GM12864 (cell line): ENCODE data around the gene NEU4.
"Not testable (repeated sequence)": the region's sequence is repeated elsewhere in the genome, so short reads cannot be mapped to it uniquely, and the experiment has no call there.

ENCODE experiments used
- DNase-seq: peaks from one replicate; pipeline ENCODE4 v3.0.0-alpha.2; 2011; ENCODE audit warnings: low read depth
- H3K4me3 ChIP-seq: 2 replicates; pipeline ENCODE4 v1.5.1; 2011; ENCODE audit warnings: mild to moderate bottlenecking, low read depth, low read length, control low read depth
- TF ChIP-seq, protein P1 (sequence below): IDR thresholded peaks from 2 replicates; pipeline ENCODE4 v1.5.1; 2011; ENCODE audit warnings: low read depth, mild to moderate bottlenecking, moderate library complexity, low read length, control low read depth, inconsistent platforms; ENCODE audit errors: missing control alignments

Gene NEU4, protein sequence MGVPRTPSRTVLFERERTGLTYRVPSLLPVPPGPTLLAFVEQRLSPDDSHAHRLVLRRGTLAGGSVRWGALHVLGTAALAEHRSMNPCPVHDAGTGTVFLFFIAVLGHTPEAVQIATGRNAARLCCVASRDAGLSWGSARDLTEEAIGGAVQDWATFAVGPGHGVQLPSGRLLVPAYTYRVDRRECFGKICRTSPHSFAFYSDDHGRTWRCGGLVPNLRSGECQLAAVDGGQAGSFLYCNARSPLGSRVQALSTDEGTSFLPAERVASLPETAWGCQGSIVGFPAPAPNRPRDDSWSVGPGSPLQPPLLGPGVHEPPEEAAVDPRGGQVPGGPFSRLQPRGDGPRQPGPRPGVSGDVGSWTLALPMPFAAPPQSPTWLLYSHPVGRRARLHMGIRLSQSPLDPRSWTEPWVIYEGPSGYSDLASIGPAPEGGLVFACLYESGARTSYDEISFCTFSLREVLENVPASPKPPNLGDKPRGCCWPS

DNA sequence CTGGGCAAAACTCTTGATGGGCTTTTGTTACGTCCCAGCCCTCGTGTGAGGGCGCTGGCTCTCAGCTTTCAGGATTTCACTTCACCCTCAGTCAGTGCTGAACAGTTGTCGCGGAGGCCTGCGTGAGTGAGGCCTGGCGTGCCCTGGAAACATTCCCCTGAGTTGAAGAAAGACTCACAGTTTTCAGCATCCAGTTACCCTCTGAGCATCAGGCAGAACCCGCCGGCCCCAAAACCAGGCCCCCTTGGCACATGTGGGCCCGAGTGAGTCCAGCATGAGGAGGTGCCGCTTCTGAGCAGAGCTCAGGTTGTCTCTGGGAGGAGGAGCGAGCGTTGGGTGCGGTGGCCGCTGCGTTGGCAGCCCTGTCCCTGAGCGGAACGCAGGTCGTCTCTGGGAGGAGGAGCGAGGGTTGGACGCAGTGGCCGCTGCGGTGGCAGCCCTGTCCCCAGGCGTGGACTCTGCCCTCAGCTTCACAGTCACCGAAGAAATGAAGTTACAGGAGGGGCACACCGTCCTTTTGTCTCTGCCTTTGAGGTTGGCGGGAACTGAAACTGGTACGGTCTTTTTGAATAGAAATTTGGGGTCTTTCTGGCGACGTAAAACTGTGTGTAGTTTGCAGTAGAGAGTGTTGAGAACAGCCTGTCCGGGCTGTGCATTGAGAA lies at the start of gene NEU4:
TSS of gene NEU4 (plus strand) at position 473 of the 662 bp plus-strand sequence. CDS start 5,292 bp downstream, outside the sequence.
- H3K4me3 ChIP-seq: no peak within 1 kb of the TSS
- TF ChIP-seq, protein P1, sequence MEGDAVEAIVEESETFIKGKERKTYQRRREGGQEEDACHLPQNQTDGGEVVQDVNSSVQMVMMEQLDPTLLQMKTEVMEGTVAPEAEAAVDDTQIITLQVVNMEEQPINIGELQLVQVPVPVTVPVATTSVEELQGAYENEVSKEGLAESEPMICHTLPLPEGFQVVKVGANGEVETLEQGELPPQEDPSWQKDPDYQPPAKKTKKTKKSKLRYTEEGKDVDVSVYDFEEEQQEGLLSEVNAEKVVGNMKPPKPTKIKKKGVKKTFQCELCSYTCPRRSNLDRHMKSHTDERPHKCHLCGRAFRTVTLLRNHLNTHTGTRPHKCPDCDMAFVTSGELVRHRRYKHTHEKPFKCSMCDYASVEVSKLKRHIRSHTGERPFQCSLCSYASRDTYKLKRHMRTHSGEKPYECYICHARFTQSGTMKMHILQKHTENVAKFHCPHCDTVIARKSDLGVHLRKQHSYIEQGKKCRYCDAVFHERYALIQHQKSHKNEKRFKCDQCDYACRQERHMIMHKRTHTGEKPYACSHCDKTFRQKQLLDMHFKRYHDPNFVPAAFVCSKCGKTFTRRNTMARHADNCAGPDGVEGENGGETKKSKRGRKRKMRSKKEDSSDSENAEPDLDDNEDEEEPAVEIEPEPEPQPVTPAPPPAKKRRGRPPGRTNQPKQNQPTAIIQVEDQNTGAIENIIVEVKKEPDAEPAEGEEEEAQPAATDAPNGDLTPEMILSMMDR: no peak
- no peak for DNase-seq

DNA sequence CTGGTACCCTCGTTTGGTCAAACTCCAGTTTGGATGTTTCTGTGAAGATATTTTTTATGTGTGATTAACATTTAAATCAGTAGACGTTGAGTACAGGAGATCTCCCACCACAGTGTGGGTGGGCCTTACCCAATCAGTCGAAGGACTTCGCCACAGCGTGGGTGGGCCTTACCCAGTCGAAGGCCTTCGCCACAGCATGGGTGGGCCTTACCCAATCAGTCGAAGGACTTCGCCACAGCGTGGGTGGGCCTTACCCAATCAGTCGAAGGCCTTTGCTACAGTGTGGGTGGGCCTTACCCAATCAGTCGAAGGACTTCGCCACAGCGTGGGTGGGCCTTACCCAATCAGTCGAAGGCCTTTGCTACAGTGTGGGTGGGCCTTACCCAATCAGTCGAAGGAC lies 49.1 kb upstream of the NEU4 start:
- not testable (repeated sequence) for DNase-seq, H3K4me3 ChIP-seq

DNA sequence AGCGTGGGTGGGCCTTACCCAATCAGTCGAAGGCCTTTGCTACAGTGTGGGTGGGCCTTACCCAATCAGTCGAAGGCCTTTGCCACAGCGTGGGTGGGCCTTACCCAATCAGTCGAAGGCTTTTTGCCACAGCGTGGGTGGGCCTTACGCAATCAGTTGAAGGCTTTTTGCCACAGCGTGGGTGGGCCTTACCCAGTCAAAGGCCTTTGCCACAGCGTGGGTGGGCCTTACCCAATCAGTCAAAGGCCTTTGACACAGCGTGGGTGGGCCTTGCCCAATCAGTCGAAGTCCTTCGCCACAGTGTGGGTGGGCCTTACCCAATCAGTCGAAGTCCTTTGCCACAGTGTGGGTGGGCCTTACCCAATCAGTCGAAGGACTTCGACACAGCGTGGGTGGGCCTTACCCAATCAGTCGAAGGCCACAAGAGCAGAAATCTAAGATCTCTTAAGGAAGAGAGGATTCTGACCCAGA lies 48.7 kb upstream of the NEU4 start:
- DNase-seq: no peak
- no peak overlapping the region for H3K4me3 ChIP-seq
- TF ChIP-seq, protein P1: no peak

DNA sequence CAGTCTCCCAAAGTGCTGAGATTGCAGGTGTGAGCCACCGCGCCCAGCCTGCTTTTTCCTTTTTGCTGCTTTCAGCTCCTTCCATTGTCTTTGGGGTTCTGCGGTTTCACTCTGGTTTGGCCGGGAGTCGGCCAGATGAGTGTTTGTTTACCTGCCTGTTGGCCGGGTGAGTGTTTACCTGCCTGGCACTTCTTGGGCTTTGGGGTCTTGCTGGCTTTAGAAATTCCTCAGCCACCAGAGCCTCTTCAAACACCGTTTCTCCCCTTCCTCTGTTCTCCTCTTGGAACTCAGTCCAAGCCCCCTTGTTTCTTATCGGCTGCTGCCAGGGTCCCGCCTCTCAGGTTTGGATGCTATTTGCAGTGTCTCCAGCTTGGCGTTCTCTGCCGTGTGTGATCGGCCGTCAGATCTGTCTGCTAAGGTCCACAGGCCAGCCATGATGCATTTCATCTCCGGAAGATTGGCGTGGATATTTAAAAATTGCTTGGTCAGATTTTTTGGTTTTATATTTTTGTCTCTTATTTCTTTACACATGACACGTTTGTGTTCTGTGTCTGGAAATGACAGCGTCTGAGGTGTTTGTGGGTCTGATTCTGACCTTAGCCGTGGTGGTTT lies 46.6 kb upstream of the NEU4 start:
- H3K4me3 ChIP-seq: no peak overlapping the region
- DNase-seq: no peak
- TF ChIP-seq, protein P1: no peak

DNA sequence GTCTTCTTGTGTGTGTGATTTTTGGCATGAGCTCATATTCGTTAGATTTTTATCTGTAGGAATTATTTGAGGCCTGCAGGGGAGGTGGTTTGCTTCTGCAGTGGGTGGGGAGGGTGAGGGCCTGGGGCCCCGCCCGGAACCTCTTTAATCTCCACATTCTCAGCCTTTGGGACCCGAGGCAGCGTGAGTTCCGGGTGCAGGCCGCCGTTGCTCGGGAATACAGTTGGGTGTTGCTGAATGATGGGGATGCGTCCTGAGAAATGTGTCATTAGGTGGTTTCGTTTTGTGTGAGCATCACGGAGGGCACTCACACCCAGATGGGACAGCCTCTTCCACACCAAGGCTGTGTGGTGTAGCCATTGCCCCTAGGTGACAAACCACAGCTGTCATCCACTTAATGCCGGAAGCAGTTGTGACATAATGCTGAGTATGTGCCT lies 46.0 kb upstream of the NEU4 start:
- TF ChIP-seq, protein P1: no peak
- no peak for DNase-seq
- no peak overlapping the region for H3K4me3 ChIP-seq

DNA sequence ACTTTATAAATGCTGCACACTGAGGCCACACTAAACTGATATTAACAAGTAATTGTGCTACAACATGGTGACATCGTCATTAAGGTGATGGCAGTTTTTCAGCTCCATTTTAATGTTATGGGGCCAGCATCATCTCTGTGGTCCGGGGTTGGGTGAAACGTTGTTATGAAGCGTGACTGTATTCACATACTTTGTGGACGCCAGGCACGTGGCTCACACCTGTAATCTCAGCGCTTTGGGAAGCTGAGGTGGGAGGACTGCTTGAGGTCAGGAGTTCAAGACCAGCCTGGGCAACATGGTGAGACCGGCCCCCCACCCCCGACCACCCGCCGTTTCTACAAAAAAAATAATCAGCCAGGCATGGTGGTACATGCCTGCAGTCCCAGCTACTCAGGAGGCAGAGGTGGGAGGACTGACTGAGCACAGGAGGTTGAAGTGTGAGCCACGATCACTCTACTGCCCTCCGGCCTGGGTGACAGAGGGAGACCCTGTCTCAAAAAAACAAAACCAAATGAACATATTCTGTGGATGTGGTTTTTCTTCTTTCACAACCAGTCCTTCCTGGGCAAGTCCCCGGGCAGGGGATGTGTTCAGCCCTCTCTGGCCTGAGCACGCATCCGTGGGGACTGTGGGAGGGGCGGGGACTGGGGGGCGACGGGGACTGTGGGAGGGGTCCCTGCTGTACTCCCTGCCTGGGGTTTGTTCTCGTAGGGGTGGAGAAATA lies 45.3 kb upstream of the NEU4 start:
- TF ChIP-seq, protein P1: no peak
- H3K4me3 ChIP-seq: no peak overlapping the region

More for the DNA sequence above, 45.3 kb upstream of the NEU4 start:
- DNase-seq: no peak
